Activated CD4-positive, alpha-beta T cell treated with anti-CD3 and anti-CD28 coated beads, Interleukin-2, amount 50 U/mL, for 4 hours (primary cell): ENCODE results near the gene RSBN1.
"Not testable (repeated sequence)": the region's sequence is repeated elsewhere in the genome, so short reads cannot be mapped to it uniquely, and the experiment has no call there.

Experiments used
- DNase-seq, 2 experiments: peaks; one replicate each; pipeline ENCODE4 v3.0.0-alpha.2; 2020

Gene RSBN1

DNA sequence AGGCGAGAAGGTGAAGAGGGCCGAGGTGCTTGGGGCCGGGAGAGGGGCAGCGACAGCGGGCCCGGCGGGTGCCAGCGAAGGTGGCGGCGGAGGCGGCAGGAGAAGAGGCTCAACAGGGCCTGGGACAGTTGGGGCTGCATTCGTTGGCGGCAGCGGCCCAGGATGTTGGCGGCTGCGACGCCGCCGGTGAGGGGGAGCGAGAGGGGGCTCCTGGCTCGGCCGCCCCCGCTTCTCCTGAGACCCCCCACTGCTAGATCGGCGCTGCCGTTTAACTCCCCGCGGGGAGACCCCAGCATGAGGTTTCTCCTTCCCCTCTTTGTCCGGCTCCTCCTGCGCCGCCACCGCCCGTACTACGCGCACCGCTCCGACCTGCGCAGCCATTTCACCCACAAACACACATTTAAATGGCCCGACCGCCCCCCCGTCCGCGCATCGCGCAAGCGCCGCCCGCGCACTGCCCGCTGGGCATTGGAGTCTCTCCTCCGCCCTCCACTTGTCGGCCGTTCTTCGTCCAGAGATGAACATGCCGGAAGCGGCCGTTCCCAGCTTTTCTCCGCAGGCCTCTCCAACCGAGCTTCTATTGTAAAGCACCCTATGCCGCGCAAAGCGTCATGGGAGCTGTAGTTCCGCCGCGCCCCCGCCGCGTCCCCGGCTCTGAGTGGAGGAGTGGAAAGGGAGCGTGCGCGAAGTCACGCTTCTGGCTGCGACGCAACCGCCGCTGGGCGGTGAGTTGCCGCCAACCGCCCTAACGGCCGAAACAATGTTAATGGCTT, at the start of gene RSBN1:
Gene RSBN1 (minus strand): TSS at position 589 of the 773 bp plus-strand sequence. CDS start 64 bp downstream, at position 525.
- DNase-seq, result peak; percentile 96 to 97

DNA sequence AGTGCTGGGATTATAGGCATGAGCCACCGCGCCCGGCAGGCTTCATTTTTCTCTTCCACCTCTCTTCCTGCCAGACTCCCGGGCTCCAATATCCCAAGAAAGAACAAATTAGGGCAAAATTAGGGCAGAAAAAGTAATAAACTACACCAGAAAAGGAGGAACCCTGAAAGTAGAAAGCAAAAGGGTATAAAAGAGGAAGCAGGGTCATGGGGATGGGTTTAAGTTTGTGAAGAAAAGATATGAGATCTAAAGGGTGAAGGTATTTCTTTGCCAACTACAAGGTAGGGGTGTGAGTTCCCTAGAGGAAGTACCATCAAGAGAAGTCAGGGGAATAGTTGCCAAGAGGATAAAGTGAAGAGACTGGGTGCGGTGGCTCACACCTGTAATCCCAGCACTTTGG, 49.4 kb upstream of the RSBN1 start:
- DNase-seq, result no peak

DNA sequence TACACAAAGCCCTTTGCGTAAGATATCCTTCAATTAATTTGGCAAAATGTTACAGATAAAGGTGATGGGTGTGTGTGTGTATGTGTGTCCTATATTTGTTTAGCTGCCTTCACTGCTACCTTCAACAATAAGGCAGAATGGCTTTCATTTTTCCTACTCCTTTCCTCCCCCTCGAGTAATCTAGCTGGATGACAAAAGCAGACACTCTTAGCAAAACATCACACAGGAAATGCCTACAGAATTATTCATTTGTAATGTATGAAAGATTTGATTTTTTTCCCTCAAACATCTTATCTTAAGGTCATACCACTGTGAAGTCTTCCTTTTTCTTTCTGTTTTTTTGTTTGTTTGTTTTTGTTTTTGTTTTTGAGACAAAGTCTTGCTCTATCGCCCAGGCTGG, 48.6 kb upstream of the RSBN1 start:
- no peak for DNase-seq

- DNase-seq, result no peak
Observed at GRCh38 chr1:113859478-113860175, 47.4 kb upstream of the RSBN1 start.

- no peak for DNase-seq
Observed at GRCh38 chr1:113858982-113859381, 46.7 kb upstream of the RSBN1 start.

DNA sequence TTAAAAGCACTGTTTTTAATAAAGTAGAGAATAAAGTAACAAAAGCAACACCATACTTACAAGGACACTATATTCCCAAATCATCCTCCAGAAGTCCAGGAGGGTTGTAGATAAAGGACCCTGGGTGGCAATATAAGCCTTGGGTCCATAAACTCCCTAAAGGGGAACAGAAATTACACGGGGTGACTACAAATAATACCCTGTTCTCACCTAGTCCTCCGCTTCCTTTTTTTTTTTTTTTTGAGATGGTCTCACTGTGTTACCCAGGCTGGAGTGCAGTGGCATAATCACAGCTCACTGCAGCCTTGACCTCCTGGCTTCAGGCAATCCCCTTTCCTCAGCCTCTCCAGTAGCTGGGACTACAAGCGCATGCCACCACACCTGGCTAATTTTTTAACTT, 46.1 kb upstream of the RSBN1 start:
- no peak for DNase-seq

DNA sequence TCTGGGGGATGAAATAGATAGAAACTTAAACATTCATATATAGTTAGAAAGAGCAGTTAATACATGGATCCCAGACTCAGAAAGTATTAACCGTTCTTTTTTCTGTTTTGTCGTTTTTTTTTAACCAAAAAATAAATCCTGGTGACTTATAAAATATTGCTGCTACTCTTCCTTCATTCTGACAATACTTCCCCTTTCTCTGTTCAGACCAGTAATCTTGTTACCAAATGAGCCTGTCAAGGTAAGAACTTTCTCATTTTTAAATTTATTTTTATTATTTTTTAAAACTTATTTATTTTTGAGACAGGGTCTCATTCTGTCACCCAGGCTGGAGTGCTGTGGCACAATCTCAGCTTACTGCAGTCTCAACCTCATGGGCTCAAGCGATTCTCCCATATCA, 45.5 kb upstream of the RSBN1 start:
- DNase-seq, result no peak

GRCh38 chr1:113856401-113856790, 44.1 kb upstream of the RSBN1 start:
- DNase-seq, result no peak

- DNase-seq, result no peak
Observed at GRCh38 chr1:113855630-113856400, 43.5 kb upstream of the RSBN1 start.

DNA sequence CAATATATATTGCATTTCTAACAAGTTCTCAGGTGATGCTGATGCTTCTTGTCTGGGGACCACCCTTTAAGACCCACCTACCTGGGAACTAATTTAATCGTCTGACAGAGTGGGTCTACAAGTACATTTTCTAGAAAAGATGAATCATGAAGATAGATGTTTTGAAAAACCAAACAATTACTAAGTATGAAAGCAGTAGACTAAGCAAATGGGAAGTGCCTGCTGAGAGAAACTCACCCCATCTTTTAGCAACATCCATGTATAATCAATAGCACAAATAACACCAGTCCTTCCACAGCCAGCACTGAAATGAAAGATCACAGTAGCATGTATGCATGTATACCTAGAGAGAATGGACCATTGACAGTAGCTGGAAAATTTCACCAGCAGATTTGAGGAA, 42.0 kb upstream of the RSBN1 start:
- no peak for DNase-seq

GRCh38 chr1:113852694-113853093, 40.4 kb upstream of the RSBN1 start:
- not testable (repeated sequence) for DNase-seq

GRCh38 chr1:113850127-113850796, 38.0 kb upstream of the RSBN1 start:
- no peak for DNase-seq

DNA sequence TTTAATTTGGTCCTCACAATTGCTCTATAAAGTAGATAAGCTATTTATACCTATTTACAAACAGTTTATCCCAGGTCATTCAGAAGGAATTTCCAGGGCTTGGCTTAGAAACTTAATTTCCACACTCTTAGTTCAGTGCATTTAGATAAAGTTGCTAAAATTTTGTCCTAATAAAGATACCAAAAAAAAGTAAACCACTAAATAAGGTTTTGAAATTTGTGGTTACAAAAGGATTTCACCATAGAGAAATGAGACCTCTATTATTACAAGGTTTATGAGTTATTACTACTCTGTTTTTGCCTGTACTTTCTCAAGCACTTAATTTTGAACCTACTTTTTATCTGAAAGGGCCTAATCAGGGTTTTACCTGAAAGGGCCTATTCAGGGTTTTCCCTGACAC, 36.8 kb upstream of the RSBN1 start:
- no peak for DNase-seq

- no peak for DNase-seq
Observed at GRCh38 chr1:113846391-113847035, 34.2 kb upstream of the RSBN1 start.

- DNase-seq, result no peak
Observed at GRCh38 chr1:113836534-113836933, 24.3 kb upstream of the RSBN1 start.

GRCh38 chr1:113835686-113836290, 23.5 kb upstream of the RSBN1 start:
- DNase-seq, result no peak

GRCh38 chr1:113834716-113835115, 22.4 kb upstream of the RSBN1 start:
- DNase-seq, result no peak

GRCh38 chr1:113830039-113830438, 17.8 kb upstream of the RSBN1 start:
- DNase-seq, result no peak

GRCh38 chr1:113821916-113822315, 9.6 kb upstream of the RSBN1 start:
- DNase-seq, result no peak

- no peak for DNase-seq
Observed at GRCh38 chr1:113818578-113818977, 6.3 kb upstream of the RSBN1 start.

DNA sequence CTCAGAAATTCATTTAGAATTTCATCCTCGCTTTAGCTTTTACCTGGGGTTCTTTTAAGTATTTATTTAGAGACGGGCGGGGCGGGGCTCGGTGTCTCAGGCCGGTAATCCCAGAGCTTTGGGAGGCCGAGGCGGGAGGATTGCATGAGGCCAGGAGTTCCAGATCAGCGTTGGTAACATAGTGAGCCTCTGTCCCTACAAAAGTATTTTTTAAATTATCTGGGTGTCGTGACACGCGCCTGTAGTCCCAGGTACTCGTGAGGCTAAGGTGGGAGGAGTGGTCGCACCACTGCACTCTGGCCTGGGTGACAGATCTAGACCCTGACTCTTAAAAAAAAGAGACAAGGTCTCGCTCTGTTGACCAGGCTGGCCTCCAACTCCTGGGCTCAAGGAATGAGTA, 942 bp upstream of the RSBN1 start:
- no peak for DNase-seq

DNA sequence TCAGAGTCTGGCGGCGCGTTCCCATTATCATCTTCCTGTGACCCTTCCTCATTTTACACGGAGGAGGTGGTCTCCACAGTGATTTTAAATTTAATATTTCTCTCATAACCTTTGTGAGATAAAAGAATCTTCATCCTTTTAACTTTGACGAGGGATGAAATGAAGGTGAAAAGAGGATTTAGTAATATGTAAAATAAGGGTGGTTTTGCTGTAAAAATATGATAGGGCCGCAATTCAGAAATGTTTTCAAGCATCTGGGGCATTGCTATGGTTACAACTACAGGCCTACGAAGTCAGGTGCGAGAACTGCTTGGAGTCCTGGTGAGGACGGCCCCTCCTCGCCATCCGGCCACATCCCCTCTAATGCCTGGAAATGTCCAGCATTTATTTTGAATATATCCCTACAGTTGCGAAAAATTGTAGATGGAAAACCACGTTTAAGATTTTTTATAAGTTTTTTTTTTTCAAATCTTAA, 422 bp upstream of the RSBN1 start:
- DNase-seq, result no peak
